Sigmoid colon (tissue), 7 donors: ENCODE data around the gene UPK3A. TPM values are rescaled to one million over a fixed set of nuclear protein-coding genes. Genes with fewer than 3 reads are reported as not detected.
A peak's percentile ranks its signal among the peaks of the same experiment; 100 is the strongest.

Source experiments
- DNase-seq: peaks from one replicate; pipeline ENCODE4 v3.0.0-alpha.2; 2019
- H3K27ac ChIP-seq, 4 donors: fragments of 200-600 bp; sonication (generic); one replicate each; pipeline ENCODE4 v1.5.1; 2016 to 2019; ENCODE audit warnings: mild to moderate bottlenecking in 1 of 4
- H3K27me3 ChIP-seq, 3 donors: fragments of 200-600 bp; sonication (generic); one replicate each; pipeline ENCODE4 v1.5.1; 2019; ENCODE audit warnings: mild to moderate bottlenecking in 1 of 3
- H3K36me3 ChIP-seq, 4 donors: fragments of 200-600 bp; sonication (generic); one replicate each; pipeline ENCODE4 v1.5.1; 2016 to 2019
- H3K4me1 ChIP-seq, 4 donors: fragments of 200-600 bp; sonication (generic); one replicate each; pipeline ENCODE4 v1.5.1; 2017 to 2019
- H3K4me3 ChIP-seq, 4 donors: fragments of 200-600 bp; sonication (generic); one replicate each; pipeline ENCODE4 v1.5.1; 2017 to 2019; ENCODE audit warnings: mild to moderate bottlenecking in 2 of 4, moderate library complexity in 1 of 4
- H3K9me3 ChIP-seq, 4 donors: fragments of 200-600 bp in 3 of 4; sonication (generic) in 3 of 4; one replicate each; pipeline versions ENCODE4 v1.5.1 to v1.6.1; 2013 to 2019
- CTCF ChIP-seq, 4 experiments: fragments of 450-650 bp in 3 of 4; fragments of 200-600 bp in 1 of 4; IDR thresholded peaks; one replicate each; pipeline ENCODE4 v1.5.1; 2016 to 2019; ENCODE audit warnings: antibody characterized with exemption in 4 of 4, mild to moderate bottlenecking in 3 of 4, moderate library complexity in 2 of 4
- EP300 ChIP-seq, 4 donors: sonication (generic); formaldehyde crosslinking; IDR thresholded peaks; one replicate each; pipeline ENCODE4 v1.6.1; 2017; ENCODE audit warnings: antibody characterized with exemption in 4 of 4
- POLR2A ChIP-seq, 2 donors: fragments of 450-650 bp; IDR thresholded peaks; one replicate each; pipeline ENCODE4 v1.6.1; 2016; ENCODE audit warnings: antibody characterized with exemption in 2 of 2, mild to moderate bottlenecking in 2 of 2, moderate library complexity in 2 of 2
- POLR2AphosphoS5 ChIP-seq, 4 donors: sonication (generic); formaldehyde crosslinking; IDR thresholded peaks; one replicate each; pipeline ENCODE4 v1.6.1; 2017; ENCODE audit warnings: antibody characterized with exemption in 4 of 4
- WGBS, 2 donors: extraction: QIAGEN DNeasy Blood & Tissue Kit; methylation state at CpG; one replicate each; pipeline ENCODE4 v1.1.7; 2013; 5-methylcytosine and 5-hydroxymethylcytosine counted together
- intact Hi-C: fragments of 100-400 bp; cut with DNase I; formaldehyde crosslinking; loops from one replicate; pipeline ENCODE4 v1.15.1; 2023
- polyA plus RNA-seq, 3 donors: library from polyadenylated mRNA; stranded (reverse); fragments of 200-250 nt; gene quantifications; one replicate each; pipeline ENCODE4 v1.2.3, GENCODE V29; 2013
- total RNA-seq, 4 donors: library from RNA; depleted of rRNA; stranded (reverse); fragments of >200 nt; gene quantifications; one replicate each; pipeline ENCODE4 v1.1.0, GENCODE V29; 2016
- donor health status: healthy with polysubstance abuse.
- donor health status: Bipolar disorder and iron deficiency.
- donor health status: healthy.

Gene UPK3A
- total and polyA plus RNA-seq, 7 donors = 0.98 TPM; not detected in 6

GRCh38 chr22:45262931-45263462, 21.8 kb upstream of the UPK3A start:
- Histone ChIP-seq H3K27me3 (no peaks in the 10 kb centered on the region), H3K4me3 (no peak overlapping the region), H3K36me3 (no peaks in the 10 kb centered on the region), H3K4me1 (peaks cover 0 to 16% (median 13%) of the 10 kb centered on the region in 4 donors), H3K9me3 (no peaks in the 10 kb centered on the region), H3K27ac (peak overlapping the region in 3 of 4 donors; percentile 21 to 68 (median 34))
- no peak for DNase-seq
- TF ChIP-seq CTCF (IDR thresholded peaks at IDR 0.05) (no peak), POLR2A (IDR thresholded peaks at IDR 0.05) (no peak), POLR2AphosphoS5 (IDR thresholded peaks at IDR 0.05) (no peak), EP300 (IDR thresholded peaks at IDR 0.05) (no peak)
- WGBS, 2 donors = 25 to 38% methylated on average over 14 of the region's 14 CpGs
- intact Hi-C loops = loop anchor here (5.0 kb wide), 2 partner anchors 101 to 161 kb away; partner anchors contain the start of gene NUP50

DNA sequence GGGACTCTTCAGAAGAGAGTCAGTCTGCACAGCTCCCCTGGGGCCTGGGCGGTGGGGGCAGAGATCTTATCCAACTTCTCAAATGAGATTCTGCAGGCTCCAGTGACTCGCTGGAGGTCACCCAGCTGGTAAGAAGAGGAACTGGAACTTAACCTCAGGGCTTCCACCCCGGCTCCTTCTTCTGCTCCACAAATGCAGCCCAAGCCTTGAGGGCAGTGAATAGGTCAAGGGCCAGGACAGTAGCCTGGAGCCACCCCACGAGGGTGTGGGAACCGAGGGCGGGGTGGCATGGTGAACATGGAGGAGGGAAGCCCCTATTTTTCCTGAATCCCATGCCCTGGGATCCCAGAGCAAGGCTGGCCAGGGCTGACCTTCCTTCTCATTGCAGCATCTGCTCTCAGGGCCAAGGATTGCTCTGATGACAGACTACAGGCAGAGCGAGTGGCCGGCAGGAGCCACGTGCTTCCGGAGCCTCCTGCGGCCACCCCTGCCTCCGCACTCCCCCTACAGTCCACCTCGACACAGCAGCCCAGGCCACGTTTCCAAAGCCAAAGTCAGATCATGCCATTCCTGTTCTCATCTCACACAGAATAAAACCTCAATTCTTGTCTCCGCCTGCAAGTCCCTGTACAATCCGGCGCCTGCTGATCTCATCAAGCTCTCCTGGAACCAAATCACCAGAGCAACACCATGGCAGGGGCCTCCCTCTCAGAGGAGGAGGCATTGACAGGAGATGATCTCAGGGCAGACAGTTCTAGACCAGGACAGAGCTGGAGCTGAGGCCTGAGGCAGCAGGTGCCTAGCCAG, 21.1 kb upstream of the UPK3A start:
- Histone ChIP-seq H3K4me1 (peaks cover 0 to 23% (median 18%) of the 10 kb centered on the region in 4 donors), H3K36me3 (no peaks in the 10 kb centered on the region), H3K27me3 (no peaks in the 10 kb centered on the region), H3K27ac (peak overlapping the region in 3 of 4 donors; percentile 21 to 68 (median 34)), H3K9me3 (no peaks in the 10 kb centered on the region), H3K4me3 (no peak overlapping the region)
- intact Hi-C loops = loop anchor here (5.0 kb wide), 2 partner anchors 101 to 161 kb away; partner anchors contain the start of gene NUP50
- DNase-seq = peak; percentile 93
- 42 to 57% methylated on average over 17 of the region's 17 CpGs for WGBS, 2 donors
- peak; percentile 46 to 81 (median 66) for TF ChIP-seq CTCF (IDR thresholded peaks at IDR 0.05)
- no peak for TF ChIP-seq POLR2A (IDR thresholded peaks at IDR 0.05)
- TF ChIP-seq EP300 (IDR thresholded peaks at IDR 0.05) = no peak
- TF ChIP-seq POLR2AphosphoS5 (IDR thresholded peaks at IDR 0.05) = peak in 2 of 4 donors; percentile 36 to 41

GRCh38 chr22:45265535-45265934, 19.2 kb upstream of the UPK3A start:
- DNase-seq = no peak
- H3K4me1 ChIP-seq = peaks cover 0 to 34% (median 28%) of the 10 kb centered on the region in 4 donors
- 65 to 72% methylated on average over 7 of the region's 7 CpGs for WGBS, 2 donors
- no peaks in the 10 kb centered on the region for H3K27me3 ChIP-seq
- H3K27ac ChIP-seq = no peak overlapping the region
- no peaks in the 10 kb centered on the region for H3K9me3 ChIP-seq
- intact Hi-C loops = no loop called here
- no peaks in the 10 kb centered on the region for H3K36me3 ChIP-seq
- TF ChIP-seq EP300 (IDR thresholded peaks at IDR 0.05) (no peak), POLR2AphosphoS5 (IDR thresholded peaks at IDR 0.05) (no peak), CTCF (IDR thresholded peaks at IDR 0.05) (no peak), POLR2A (IDR thresholded peaks at IDR 0.05) (no peak)
- H3K4me3 ChIP-seq = no peak overlapping the region

- Histone ChIP-seq H3K4me3 (peak overlapping the region; percentile 39 to 61 (median 56)), H3K27me3 (no peaks in the 10 kb centered on the region), H3K9me3 (no peaks in the 10 kb centered on the region), H3K4me1 (peaks cover 0 to 37% (median 32%) of the 10 kb centered on the region in 4 donors), H3K27ac (peak overlapping the region in 3 of 4 donors; percentile 56 to 65 (median 65)), H3K36me3 (no peaks in the 10 kb centered on the region)
- TF ChIP-seq POLR2A (IDR thresholded peaks at IDR 0.05) = no peak
- TF ChIP-seq CTCF (IDR thresholded peaks at IDR 0.05) = no peak
- TF ChIP-seq EP300 (IDR thresholded peaks at IDR 0.05) = no peak
- no peak for TF ChIP-seq POLR2AphosphoS5 (IDR thresholded peaks at IDR 0.05)
- no peak for DNase-seq
- intact Hi-C loops = no loop called here
- WGBS, 2 donors = 1 to 3% methylated on average over 46 to 47 of the region's 47 CpGs
Observed at GRCh38 chr22:45268167-45268957, 16.4 kb upstream of the UPK3A start.
